H1 (cell line): ENCODE results near the gene CLEC16A. TPM values are rescaled to one million over a fixed set of nuclear protein-coding genes. Genes with fewer than 3 reads are reported as not detected.

ENCODE experiments used
- CTCF ChIA-PET: fragments of 300-600 bp; sonication (Branson Sonifier 250); formaldehyde crosslinking; loops from one replicate; lab custom pipeline; 2021; ENCODE audit not compliant: partially characterized antibody; lab: Charles Lee
- POLR2A ChIA-PET: fragments of 300-600 bp; sonication (Branson Sonifier 250); formaldehyde crosslinking; loops from one replicate; lab custom pipeline; 2021; ENCODE audit warnings: inconsistent platforms; ENCODE audit not compliant: partially characterized antibody; lab: Charles Lee
- DNase-seq, 2 experiments: peaks; one replicate each; pipeline versions ENCODE4 v3.0.0 to v3.0.0-alpha.2; 2010 to 2022; ENCODE audit warnings: low spot score in 2 of 2, low read depth in 1 of 2, mixed read lengths in 1 of 2
- FAIRE-seq: peaks from 2 replicates; lab custom pipeline; 2011; peaks lifted over from hg19 to GRCh38; lab: Jason Lieb, UNC
- H2AFZ ChIP-seq: 2 replicates; pipeline ENCODE4 v1.8.1; 2012; ENCODE audit warnings: low read length, inconsistent platforms
- H2AK5ac ChIP-seq: 2 replicates; pipeline ENCODE4 v1.6.1; 2013; ENCODE audit warnings: low read depth, low read length
- H2BK120ac ChIP-seq: replicated peaks from 2 replicates; pipeline ENCODE3; 2013; ENCODE audit warnings: low read depth, low read length, inconsistent platforms
- H2BK12ac ChIP-seq: 2 replicates; pipeline ENCODE4 v1.6.1; 2013; ENCODE audit warnings: low read depth, low read length
- H2BK15ac ChIP-seq: 2 replicates; pipeline ENCODE4 v1.6.1; 2013; ENCODE audit warnings: low read length
- H2BK20ac ChIP-seq: 2 replicates; pipeline ENCODE4 v1.6.1; 2013; ENCODE audit warnings: low read length
- H2BK5ac ChIP-seq: 2 replicates; pipeline ENCODE4 v1.6.1; 2013; ENCODE audit warnings: low read depth, low read length
- H3K14ac ChIP-seq: 2 replicates; pipeline ENCODE4 v1.6.1; 2013; ENCODE audit warnings: inconsistent platforms; ENCODE audit not compliant: insufficient read length
- H3K18ac ChIP-seq: 2 replicates; pipeline ENCODE4 v1.6.1; 2013; ENCODE audit warnings: low read length; ENCODE audit errors: extremely low read depth
- H3K23ac ChIP-seq: 2 replicates; pipeline ENCODE4 v1.6.1; 2013; ENCODE audit warnings: inconsistent platforms; ENCODE audit not compliant: insufficient read length
- H3K23me2 ChIP-seq: 2 replicates; pipeline ENCODE4 v1.6.1; 2013; ENCODE audit warnings: low read depth, low read length
- H3K27ac ChIP-seq: 2 replicates; pipeline ENCODE4 v1.6.1; 2011; ENCODE audit warnings: low read depth, low read length, inconsistent platforms
- H3K27me3 ChIP-seq, 4 experiments: replicated peaks in 1 of 4; 1 replicate in 1 of 4; 2 replicates in 3 of 4; pipeline versions ENCODE4 v1.6.1 to v1.8.1; 2011 to 2013; ENCODE audit warnings: low read length in 3 of 4, mild to moderate bottlenecking in 3 of 4, inconsistent platforms in 2 of 4, mixed read lengths in 2 of 4, moderate library complexity in 1 of 4; ENCODE audit not compliant: control insufficient read depth in 3 of 4, insufficient read depth in 3 of 4; ENCODE audit errors: extremely low read depth in 1 of 4
- H3K36me3 ChIP-seq, 4 experiments: 2 replicates each; pipeline versions ENCODE4 v1.6.1 to v1.8.1; 2011 to 2013; ENCODE audit warnings: mild to moderate bottlenecking in 4 of 4, low read length in 3 of 4, moderate library complexity in 2 of 4, control low read depth in 1 of 4, inconsistent platforms in 1 of 4; ENCODE audit not compliant: insufficient read depth in 4 of 4, control insufficient read depth in 2 of 4
- H3K4ac ChIP-seq: replicated peaks from 2 replicates; pipeline ENCODE3; 2013; ENCODE audit warnings: low read length, low read depth, mixed read lengths, inconsistent platforms; ENCODE audit not compliant: insufficient read length
- H3K4me1 ChIP-seq, 4 experiments: replicated peaks in 1 of 4; 1 replicate in 1 of 4; 2 replicates in 3 of 4; pipeline versions ENCODE4 v1.6.1 to v1.8.1; 2011 to 2013; ENCODE audit warnings: low read length in 3 of 4, inconsistent platforms in 2 of 4, mixed read lengths in 1 of 4; ENCODE audit not compliant: insufficient read depth in 4 of 4, control insufficient read depth in 3 of 4
- H3K4me2 ChIP-seq, 2 experiments: 2 replicates each; pipeline versions ENCODE4 v1.6.1 to v1.8.1; 2011 to 2013; ENCODE audit warnings: low read depth in 2 of 2, low read length in 2 of 2, control low read depth in 1 of 2, inconsistent platforms in 1 of 2, mild to moderate bottlenecking in 1 of 2; ENCODE audit not compliant: insufficient read depth in 1 of 2
- H3K4me3 ChIP-seq, 4 experiments: fragments of 200-600, 300-600 bp in 1 of 4; sonication (generic), shearing (Covaris generic), sonication (Bioruptor Twin) in 1 of 4; 2 replicates each; pipeline versions ENCODE4 v1.5.1 to v1.8.1; 2011 to 2016; ENCODE audit warnings: low read length in 4 of 4, low read depth in 3 of 4, control low read depth in 2 of 4, inconsistent platforms in 2 of 4, mild to moderate bottlenecking in 2 of 4, mixed read lengths in 1 of 4, moderate library complexity in 1 of 4; ENCODE audit not compliant: insufficient read depth in 2 of 4; ENCODE audit errors: extremely low read depth in 1 of 4
- H3K56ac ChIP-seq: replicated peaks from 2 replicates; pipeline ENCODE3; 2013; ENCODE audit warnings: low read depth, mild to moderate bottlenecking, mixed read lengths, low read length, inconsistent platforms; ENCODE audit not compliant: insufficient read length
- H3K79me1 ChIP-seq: 2 replicates; pipeline ENCODE4 v1.6.1; 2013; ENCODE audit warnings: low read depth, low read length, control low read depth
- H3K79me2 ChIP-seq, 2 experiments: 2 replicates each; pipeline versions ENCODE4 v1.6.1 to v1.8.1; 2012 to 2013; ENCODE audit warnings: low read length in 2 of 2, mild to moderate bottlenecking in 2 of 2, inconsistent platforms in 1 of 2; ENCODE audit not compliant: insufficient read depth in 2 of 2, control insufficient read depth in 1 of 2
- H3K9ac ChIP-seq, 4 experiments: replicated peaks in 1 of 4; 1 replicate in 1 of 4; 2 replicates in 3 of 4; pipeline versions ENCODE4 v1.6.1 to v1.8.1; 2011 to 2013; ENCODE audit warnings: low read depth in 3 of 4, low read length in 3 of 4, control low read depth in 2 of 4, mild to moderate bottlenecking in 2 of 4, moderate library complexity in 2 of 4, inconsistent platforms in 1 of 4; ENCODE audit errors: extremely low read depth in 1 of 4
- H3K9me3 ChIP-seq, 2 experiments: 2 replicates each; pipeline versions ENCODE4 v1.6.1 to v1.8.1; 2012 to 2013; ENCODE audit warnings: mild to moderate bottlenecking in 2 of 2, moderate library complexity in 2 of 2, control low read depth in 1 of 2, inconsistent platforms in 1 of 2, low read depth in 1 of 2, low read length in 1 of 2, mixed read lengths in 1 of 2; ENCODE audit not compliant: insufficient read depth in 2 of 2
- H4K20me1 ChIP-seq, 2 experiments: replicated peaks in 1 of 2; 2 replicates each; pipeline versions ENCODE3 to v1.8.1; 2011 to 2013; ENCODE audit warnings: inconsistent platforms in 2 of 2, low read length in 2 of 2, mild to moderate bottlenecking in 1 of 2; ENCODE audit not compliant: insufficient read depth in 2 of 2, control insufficient read depth in 1 of 2
- H4K5ac ChIP-seq: 2 replicates; pipeline ENCODE4 v1.6.1; 2013; ENCODE audit warnings: low read length, low read depth, mixed read lengths, inconsistent platforms; ENCODE audit not compliant: insufficient read length
- H4K8ac ChIP-seq: 2 replicates; pipeline ENCODE4 v1.8.0; 2013; ENCODE audit warnings: mild to moderate bottlenecking, moderate library complexity, low read length, inconsistent platforms; ENCODE audit not compliant: insufficient read depth; ENCODE audit errors: extremely low read depth
- H4K91ac ChIP-seq: replicated peaks from 2 replicates; pipeline ENCODE3; 2013; ENCODE audit warnings: low read length, mixed read lengths, inconsistent platforms; ENCODE audit not compliant: insufficient read length
- CBX5 ChIP-seq: fragments of 300-800, 300-1000 bp; sonication (generic); IDR thresholded peaks from 2 replicates; pipeline ENCODE4 v1.7.1; 2016; ENCODE audit warnings: antibody characterized with exemption, low read length, low read depth
- EGR1 ChIP-seq: IDR thresholded peaks from 2 replicates; pipeline ENCODE4 v1.6.1; 2011; ENCODE audit warnings: low read depth, low read length, borderline replicate concordance
- JUN ChIP-seq: IDR thresholded peaks from 2 replicates; pipeline ENCODE4 v1.6.1; 2011; ENCODE audit warnings: low read depth, mild to moderate bottlenecking, improper control_type of control experiment, low read length
- SP4 ChIP-seq: IDR thresholded peaks from 2 replicates; pipeline ENCODE4 v1.6.1; 2012; ENCODE audit warnings: low read length, inconsistent platforms
- SUZ12 ChIP-seq: fragments of 200-600 bp; sonication (generic); IDR thresholded peaks from 2 replicates; pipeline ENCODE4 v1.6.1; 2012; ENCODE audit warnings: mild to moderate bottlenecking, inconsistent platforms, low read length, moderate library complexity, mixed read lengths
- TAF7 ChIP-seq: optimal IDR thresholded peaks from 2 replicates; pipeline ENCODE3; 2011; ENCODE audit warnings: low read depth, mild to moderate bottlenecking, inconsistent platforms, low read length, moderate library complexity, borderline replicate concordance
- WGBS, 2 experiments: shearing (Covaris generic) in 1 of 2; methylation state at CpG; one replicate each; pipeline versions ENCODE4 v1.1.6 to v1.1.7; 2013 to 2015; ENCODE audit warnings: low lambda C conversion rate in 2 of 2, mixed read lengths in 2 of 2, inconsistent platforms in 1 of 2, low coverage in 1 of 2, missing lambda C conversion rate in 1 of 2; ENCODE audit not compliant: insufficient replicate concordance in 2 of 2, insufficient coverage in 1 of 2, insufficient read length in 1 of 2; ENCODE audit errors: extremely low coverage in 1 of 2, missing lambda C conversion rate in 1 of 2; 5-methylcytosine and 5-hydroxymethylcytosine counted together
- polyA plus RNA-seq, 7 experiments: library from polyadenylated mRNA; depleted of rRNA in 3 of 7; stranded (reverse) in 5 of 7; unstranded in 2 of 7; fragments of >200 nt in 5 of 7; fragments of 200-250 nt in 2 of 7; gene quantifications; 1 replicate in 5 of 7; 2 replicates in 1 of 7; 4 replicates in 1 of 7; pipeline versions ENCODE4 v1.2.1 to v1.2.3, GENCODE V29; 2011 to 2013; ENCODE audit warnings: missing spikeins in 2 of 7, mixed read lengths in 2 of 7
- total RNA-seq: library from RNA; stranded (reverse); fragmentation: NEBNext Ultra II Directional; extraction: Animal tissue kit (Norgen Biotek cat#: 25700); gene quantifications from 2 replicates; pipeline ENCODE4 v1.2.1, GENCODE V29; 2021

The CLEC16A gene
- total and polyA plus RNA-seq, 2 of the 8 experiments (the other 6 are each of a cell fraction or from before 2014, with no cell fraction given): 7.6 to 19.3 TPM

DNA sequence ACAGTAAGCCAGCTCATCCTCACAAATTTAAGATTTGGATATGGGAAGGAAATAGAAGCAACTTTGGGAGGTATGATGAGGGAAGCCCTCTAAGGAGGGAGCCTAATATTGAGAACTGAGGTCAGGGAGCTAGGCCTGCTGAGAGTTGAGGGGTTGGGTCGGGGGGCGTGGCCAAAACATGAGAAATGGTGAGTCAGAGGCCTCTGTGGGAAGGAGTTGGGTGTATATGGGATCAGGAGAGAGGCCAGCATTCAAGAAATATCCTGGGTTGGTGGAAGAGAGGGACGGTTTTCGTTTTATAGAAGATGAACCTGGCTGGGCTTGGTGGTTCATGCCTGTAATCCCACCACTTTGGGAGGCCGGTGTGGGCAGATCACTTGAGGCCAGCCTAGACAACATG is 48.4 kb downstream of the CLEC16A start:
- Histone ChIP-seq H2BK12ac (no peak overlapping the region), H2AFZ (no peak overlapping the region), H4K5ac (no peak overlapping the region), H3K56ac (no peak overlapping the region), H2AK5ac (no peak overlapping the region), H3K36me3 (no peaks in the 10 kb centered on the region; a peak in 1 of 8 replicates), H3K9ac (no peak overlapping the region), H3K27ac (no peak overlapping the region; the same call in 1 of the 2 replicates), H4K8ac (no peak overlapping the region), H3K4me1 (no peaks in the 10 kb centered on the region), H3K14ac (no peak overlapping the region), H3K79me1 (no peaks in the 10 kb centered on the region; the same call in 1 of the 2 replicates), H4K20me1 (peaks cover 4 to 11% of the 10 kb centered on the region in 2 experiments), H2BK15ac (no peak overlapping the region), H4K91ac (no peak overlapping the region), H2BK5ac (no peak overlapping the region), H3K27me3 (no peaks in the 10 kb centered on the region), H3K79me2 (no peaks in the 10 kb centered on the region), H2BK120ac (no peak overlapping the region), H3K23me2 (no peaks in the 10 kb centered on the region), H2BK20ac (no peak overlapping the region), H3K4me2 (no peak overlapping the region), H3K9me3 (no peaks in the 10 kb centered on the region), H3K4ac (no peak overlapping the region), H3K23ac (no peak overlapping the region), H3K18ac (no peak overlapping the region), H3K4me3 (no peak overlapping the region)
- DNase-seq (no peak), FAIRE-seq (no peak)
- ChIA-PET CTCF (interaction anchor here (0.8 to 1.0 kb wide), 2 partner anchors 12 to 41 kb away, joined by 3 to 4 read pairs; no protein-coding TSS in a partner anchor), POLR2A (no interaction called here)
- TF ChIP-seq EGR1: no peak
- no peak for TF ChIP-seq TAF7
- TF ChIP-seq SUZ12: no peak
- TF ChIP-seq CBX5: no peak
- no peak for TF ChIP-seq SP4
- no peak for TF ChIP-seq JUN
- WGBS, 2 experiments: 75% methylated on average over 5 of the region's 5 CpGs; no CpG with 5 or more reads in 1 of the 2 experiments
